Measurements from ENCODE around the gene PLA2G2D. TPM values are rescaled to one million over a fixed set of nuclear protein-coding genes. Genes with fewer than 3 reads are reported as not detected.

PLA2G2D gene
- total RNA-seq, 4 donors from 2014 or later, result not detected

- H3K4me1 ChIP-seq, result peaks cover 6 to 13% (median 11%) of the 10 kb centered on the region in 4 donors
- WGBS, result 79% methylated on average over 10 of the region's 10 CpGs
- peaks cover 0 to 8% (median 0%) of the 10 kb centered on the region in 4 donors for H3K27me3 ChIP-seq
- no peak for DNase-seq (ENCODE audit: extremely low spot score)
- intact Hi-C loops (cut with DNase I), result no loop called here
- H3K27ac ChIP-seq (replicated peaks in 1 of 4), result no peak overlapping the region
- H3K36me3 ChIP-seq, result no peaks in the 10 kb centered on the region
- no peak overlapping the region for H3K4me3 ChIP-seq
- TF ChIP-seq EP300 (IDR thresholded peaks at IDR 0.05), result no peak
- no peak for TF ChIP-seq POLR2AphosphoS5 (IDR thresholded peaks at IDR 0.05)
- no peak for TF ChIP-seq POLR2A (IDR thresholded peaks at IDR 0.05; ENCODE audit: low read depth)
- TF ChIP-seq CTCF (IDR thresholded peaks at IDR 0.05), result no peak
- H3K9me3 ChIP-seq, result no peaks in the 10 kb centered on the region
Measured at GRCh38 chr1:20123722-20124455, 4.6 kb upstream of the PLA2G2D start.

GRCh38 chr1:20120796-20121195 lies 1.5 kb upstream of the PLA2G2D start:
- intact Hi-C loops (cut with DNase I), result no loop called here
- 82% methylated on average over 4 of the region's 4 CpGs for WGBS
- Histone ChIP-seq H3K27me3 (peaks cover 0 to 9% (median 0%) of the 10 kb centered on the region in 4 donors), H3K27ac (replicated peaks in 1 of 4) (no peak overlapping the region), H3K9me3 (no peaks in the 10 kb centered on the region), H3K4me3 (no peak overlapping the region), H3K36me3 (no peaks in the 10 kb centered on the region), H3K4me1 (peaks cover 6 to 13% (median 11%) of the 10 kb centered on the region in 4 donors)
- TF ChIP-seq CTCF (IDR thresholded peaks at IDR 0.05), result no peak
- no peak for TF ChIP-seq POLR2AphosphoS5 (IDR thresholded peaks at IDR 0.05)
- no peak for TF ChIP-seq EP300 (IDR thresholded peaks at IDR 0.05)
- no peak for TF ChIP-seq POLR2A (IDR thresholded peaks at IDR 0.05; ENCODE audit: low read depth)
- DNase-seq (ENCODE audit: extremely low spot score), result no peak

GRCh38 chr1:20117236-20117635 lies 2.1 kb downstream of the PLA2G2D start:
- no peak for DNase-seq (ENCODE audit: extremely low spot score)
- Histone ChIP-seq H3K27ac (replicated peaks in 1 of 4) (no peak overlapping the region), H3K9me3 (no peaks in the 10 kb centered on the region), H3K4me3 (no peak overlapping the region), H3K27me3 (peaks cover 0 to 32% (median 0%) of the 10 kb centered on the region in 4 donors), H3K4me1 (no peaks in the 10 kb centered on the region), H3K36me3 (no peaks in the 10 kb centered on the region)
- TF ChIP-seq CTCF (IDR thresholded peaks at IDR 0.05), result no peak
- TF ChIP-seq POLR2AphosphoS5 (IDR thresholded peaks at IDR 0.05), result no peak
- TF ChIP-seq POLR2A (IDR thresholded peaks at IDR 0.05; ENCODE audit: low read depth), result no peak
- no peak for TF ChIP-seq EP300 (IDR thresholded peaks at IDR 0.05)
- intact Hi-C loops (cut with DNase I), result no loop called here

GRCh38 chr1:20115916-20116315 lies 3.4 kb downstream of the PLA2G2D start:
- Histone ChIP-seq H3K9me3 (no peaks in the 10 kb centered on the region), H3K4me3 (no peak overlapping the region), H3K36me3 (no peaks in the 10 kb centered on the region), H3K27me3 (peaks cover 0 to 32% (median 0%) of the 10 kb centered on the region in 4 donors), H3K27ac (replicated peaks in 1 of 4) (no peak overlapping the region), H3K4me1 (no peaks in the 10 kb centered on the region)
- WGBS, result 87% methylated on average over 7 of the region's 7 CpGs
- intact Hi-C loops (cut with DNase I), result no loop called here
- TF ChIP-seq CTCF (IDR thresholded peaks at IDR 0.05) (no peak), POLR2AphosphoS5 (IDR thresholded peaks at IDR 0.05) (no peak), POLR2A (IDR thresholded peaks at IDR 0.05; ENCODE audit: low read depth) (no peak), EP300 (IDR thresholded peaks at IDR 0.05) (no peak)
- DNase-seq (ENCODE audit: extremely low spot score), result no peak

Measured in esophagus muscularis mucosa (tissue), 4 donors.